Peyer's patch (tissue), 4 donors: ENCODE measurements around the gene TSSK6.

Experiments used
- CTCF ChIP-seq, 6 experiments: fragments of 450-650 bp in 4 of 6; fragments of 200-600 bp in 2 of 6; sonication (generic) in 1 of 6; IDR thresholded peaks; one replicate each; pipeline ENCODE4 v1.5.1; 2017 to 2019; ENCODE audit warnings: antibody characterized with exemption in 6 of 6, mild to moderate bottlenecking in 3 of 6, moderate library complexity in 1 of 6
- POLR2A ChIP-seq, 2 donors: fragments of 450-650 bp; IDR thresholded peaks; one replicate each; pipeline ENCODE4 v1.5.1; 2017; ENCODE audit warnings: antibody characterized with exemption in 2 of 2, mild to moderate bottlenecking in 2 of 2, moderate library complexity in 2 of 2

DNA sequence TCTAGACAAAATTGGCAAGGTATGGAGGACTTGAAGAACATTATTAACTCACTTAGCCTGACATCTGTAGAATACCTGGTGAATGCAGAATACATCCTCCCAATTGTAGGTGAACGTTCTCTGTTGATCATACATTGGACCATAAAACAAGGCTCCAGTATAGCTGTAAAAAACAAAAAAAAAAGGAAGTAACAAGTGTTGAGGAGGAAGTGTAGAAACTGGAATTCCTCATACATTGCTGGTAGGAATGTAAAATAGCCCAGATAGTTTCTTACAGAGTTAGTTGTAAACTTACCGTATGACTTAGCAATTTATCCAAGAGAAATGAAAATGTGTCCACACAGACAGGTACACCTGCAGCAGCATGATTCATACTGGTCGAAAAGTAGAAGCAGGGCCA lies 44.8 kb downstream of the TSSK6 start:
- TF ChIP-seq POLR2A (IDR thresholded peaks at IDR 0.05) (no peak), CTCF (IDR thresholded peaks at IDR 0.05) (no peak)
